ENCODE data around the gene SLC6A2. TPM values are rescaled to one million over a fixed set of nuclear protein-coding genes. Genes with fewer than 3 reads are reported as not detected.

Gene SLC6A2
- total RNA-seq, 4 donors from 2014 or later: not detected

DNA sequence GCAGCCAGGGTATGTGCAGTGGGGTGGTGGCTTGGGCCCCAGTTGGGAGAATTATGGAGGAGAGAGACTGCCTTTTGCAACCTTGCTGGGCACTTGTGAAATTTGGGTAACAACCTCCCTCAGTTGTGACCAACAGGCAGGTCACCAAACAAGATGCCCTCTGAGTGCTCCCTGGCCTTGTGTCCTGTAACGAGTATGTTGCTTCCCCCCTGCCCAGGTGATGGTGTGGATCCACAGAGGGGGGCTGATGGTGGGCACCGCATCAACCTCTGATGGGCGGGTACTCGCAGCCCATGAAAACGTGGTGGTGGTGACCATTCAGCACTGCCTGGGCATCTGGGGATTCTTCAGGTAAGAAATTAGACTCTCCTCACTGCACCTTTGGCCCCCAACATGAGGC is 74.3 kb downstream of the SLC6A2 start:
- Histone ChIP-seq H3K36me3 (no peaks in the 10 kb centered on the region), H3K4me3 (replicated peaks in 1 of 3) (no peak overlapping the region), H3K27ac (no peak overlapping the region), H3K4me1 (no peaks in the 10 kb centered on the region), H3K9me3 (no peaks in the 10 kb centered on the region), H3K27me3 (no peaks in the 10 kb centered on the region)
- DNase-seq: no peak
- 80 to 84% methylated on average over 2 to 4 of the region's 5 CpGs for WGBS, 2 donors
- TF ChIP-seq POLR2A (IDR thresholded peaks at IDR 0.05): no peak
- TF ChIP-seq, protein P1, sequence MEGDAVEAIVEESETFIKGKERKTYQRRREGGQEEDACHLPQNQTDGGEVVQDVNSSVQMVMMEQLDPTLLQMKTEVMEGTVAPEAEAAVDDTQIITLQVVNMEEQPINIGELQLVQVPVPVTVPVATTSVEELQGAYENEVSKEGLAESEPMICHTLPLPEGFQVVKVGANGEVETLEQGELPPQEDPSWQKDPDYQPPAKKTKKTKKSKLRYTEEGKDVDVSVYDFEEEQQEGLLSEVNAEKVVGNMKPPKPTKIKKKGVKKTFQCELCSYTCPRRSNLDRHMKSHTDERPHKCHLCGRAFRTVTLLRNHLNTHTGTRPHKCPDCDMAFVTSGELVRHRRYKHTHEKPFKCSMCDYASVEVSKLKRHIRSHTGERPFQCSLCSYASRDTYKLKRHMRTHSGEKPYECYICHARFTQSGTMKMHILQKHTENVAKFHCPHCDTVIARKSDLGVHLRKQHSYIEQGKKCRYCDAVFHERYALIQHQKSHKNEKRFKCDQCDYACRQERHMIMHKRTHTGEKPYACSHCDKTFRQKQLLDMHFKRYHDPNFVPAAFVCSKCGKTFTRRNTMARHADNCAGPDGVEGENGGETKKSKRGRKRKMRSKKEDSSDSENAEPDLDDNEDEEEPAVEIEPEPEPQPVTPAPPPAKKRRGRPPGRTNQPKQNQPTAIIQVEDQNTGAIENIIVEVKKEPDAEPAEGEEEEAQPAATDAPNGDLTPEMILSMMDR (IDR thresholded peaks at IDR 0.05): no peak
- intact Hi-C loops (cut with DNase I): no loop called here

DNA sequence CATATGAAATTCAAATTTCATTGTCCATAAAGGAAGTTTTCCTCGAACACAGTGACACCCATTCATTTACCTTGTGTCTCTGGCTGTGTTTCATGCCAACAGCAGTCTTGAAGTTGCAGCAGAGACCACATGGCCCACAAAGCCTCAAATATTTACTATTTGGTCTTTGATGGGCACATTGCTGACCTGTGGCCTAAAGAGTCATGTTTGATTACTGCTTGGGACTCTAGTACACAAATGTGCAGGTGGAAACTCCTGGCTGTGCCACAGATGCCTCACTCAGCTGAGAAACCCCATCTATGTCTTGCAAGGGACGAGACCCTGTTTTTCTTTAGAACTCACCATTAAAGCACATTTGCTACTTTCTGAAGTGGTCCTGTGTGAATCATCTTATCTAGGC is 76.7 kb downstream of the SLC6A2 start:
- WGBS, 2 donors: 77 to 83% methylated on average over 2 of the region's 2 CpGs
- no peaks in the 10 kb centered on the region for H3K4me1 ChIP-seq
- H3K27ac ChIP-seq: no peak overlapping the region
- H3K36me3 ChIP-seq: no peaks in the 10 kb centered on the region
- no peak for TF ChIP-seq POLR2A (IDR thresholded peaks at IDR 0.05)
- TF ChIP-seq, protein P1 (IDR thresholded peaks at IDR 0.05): no peak
- no peak for DNase-seq
- no peaks in the 10 kb centered on the region for H3K27me3 ChIP-seq
- H3K4me3 ChIP-seq (replicated peaks in 1 of 3): no peak overlapping the region
- no peaks in the 10 kb centered on the region for H3K9me3 ChIP-seq
- intact Hi-C loops (cut with DNase I): no loop called here

GRCh38 chr16:55734665-55735064 is 78.9 kb downstream of the SLC6A2 start:
- Histone ChIP-seq H3K36me3 (no peaks in the 10 kb centered on the region), H3K9me3 (no peaks in the 10 kb centered on the region), H3K4me1 (no peaks in the 10 kb centered on the region), H3K27ac (no peak overlapping the region), H3K27me3 (no peaks in the 10 kb centered on the region), H3K4me3 (replicated peaks in 1 of 3) (no peak overlapping the region)
- DNase-seq: no peak
- intact Hi-C loops (cut with DNase I): no loop called here
- WGBS, 2 donors: 92% methylated on average over 2 of the region's 2 CpGs
- TF ChIP-seq POLR2A (IDR thresholded peaks at IDR 0.05): no peak
- TF ChIP-seq, protein P1 (IDR thresholded peaks at IDR 0.05): no peak

DNA sequence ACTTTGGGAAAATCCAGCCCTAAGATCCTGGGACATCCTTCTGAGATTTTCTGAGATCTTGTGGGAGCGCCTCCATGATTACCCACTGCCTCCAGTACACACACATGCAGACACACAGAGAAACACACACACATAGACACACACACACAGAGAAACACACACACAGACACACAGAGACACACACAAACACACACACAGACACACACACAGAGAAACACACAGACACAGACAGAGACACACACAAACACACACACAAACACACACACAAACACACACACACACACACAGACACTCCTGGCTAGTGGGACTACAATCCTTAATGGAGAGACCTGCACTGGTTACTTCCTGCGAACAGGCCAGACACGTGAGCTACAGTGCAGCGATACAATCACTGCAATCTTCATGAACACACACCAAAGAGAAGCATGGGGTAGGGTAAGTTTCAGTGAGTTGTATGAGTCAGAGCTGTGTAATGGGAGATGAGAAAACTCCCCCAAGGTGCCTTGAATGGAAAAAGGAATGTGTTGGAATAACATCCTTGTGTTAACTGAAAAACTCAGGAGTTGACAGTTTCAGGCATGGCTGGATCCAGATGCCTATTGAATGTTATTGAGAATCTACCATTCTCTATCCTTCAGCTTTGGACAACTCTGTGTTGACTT is 79.5 kb downstream of the SLC6A2 start:
- intact Hi-C loops (cut with DNase I): no loop called here
- WGBS, 2 donors: 92 to 95% methylated on average over 4 of the region's 4 CpGs
- no peaks in the 10 kb centered on the region for H3K36me3 ChIP-seq
- DNase-seq: no peak
- no peak overlapping the region for H3K4me3 ChIP-seq (replicated peaks in 1 of 3)
- no peak for TF ChIP-seq POLR2A (IDR thresholded peaks at IDR 0.05)
- TF ChIP-seq, protein P1 (IDR thresholded peaks at IDR 0.05): no peak
- no peaks in the 10 kb centered on the region for H3K27me3 ChIP-seq
- H3K9me3 ChIP-seq: no peaks in the 10 kb centered on the region
- no peak overlapping the region for H3K27ac ChIP-seq
- no peaks in the 10 kb centered on the region for H3K4me1 ChIP-seq

DNA sequence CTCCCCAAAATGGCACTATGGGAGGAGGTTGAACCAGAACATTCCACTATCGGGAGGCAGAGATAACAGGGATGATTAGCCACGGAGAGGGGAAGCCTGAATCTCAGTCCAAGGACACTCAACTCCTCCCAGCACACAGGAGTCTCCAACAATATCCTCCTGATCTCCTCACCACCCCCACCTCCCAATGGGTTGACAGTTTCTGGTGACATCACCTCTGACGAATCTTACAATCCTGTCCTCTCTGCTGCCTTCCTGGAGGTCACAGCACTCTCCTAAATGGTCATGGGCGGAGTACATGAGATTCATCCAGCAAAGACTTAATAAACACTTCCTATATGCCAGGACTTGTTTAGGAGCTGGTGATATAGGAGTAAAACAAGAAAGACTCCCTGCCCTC is 80.9 kb downstream of the SLC6A2 start:
- intact Hi-C loops (cut with DNase I): no loop called here
- Histone ChIP-seq H3K9me3 (no peaks in the 10 kb centered on the region), H3K36me3 (no peaks in the 10 kb centered on the region), H3K27me3 (no peaks in the 10 kb centered on the region), H3K4me1 (no peaks in the 10 kb centered on the region), H3K4me3 (replicated peaks in 1 of 3) (no peak overlapping the region), H3K27ac (no peak overlapping the region)
- 65 to 67% methylated on average over 4 of the region's 4 CpGs for WGBS, 2 donors
- no peak for DNase-seq
- no peak for TF ChIP-seq POLR2A (IDR thresholded peaks at IDR 0.05)
- TF ChIP-seq, protein P1 (IDR thresholded peaks at IDR 0.05): no peak

All from thyroid gland (tissue), 4 donors.